ENCODE results near the gene ATP5PO. TPM values are rescaled to one million over a fixed set of nuclear protein-coding genes. Genes with fewer than 3 reads are reported as not detected.
"Not testable (repeated sequence)": the region's sequence is repeated elsewhere in the genome, so short reads cannot be mapped to it uniquely, and the experiment has no call there.

ATP5PO gene
- total and polyA plus RNA-seq, 5 experiments from 2014 or later: 139 to 461 (median 367) TPM

DNA sequence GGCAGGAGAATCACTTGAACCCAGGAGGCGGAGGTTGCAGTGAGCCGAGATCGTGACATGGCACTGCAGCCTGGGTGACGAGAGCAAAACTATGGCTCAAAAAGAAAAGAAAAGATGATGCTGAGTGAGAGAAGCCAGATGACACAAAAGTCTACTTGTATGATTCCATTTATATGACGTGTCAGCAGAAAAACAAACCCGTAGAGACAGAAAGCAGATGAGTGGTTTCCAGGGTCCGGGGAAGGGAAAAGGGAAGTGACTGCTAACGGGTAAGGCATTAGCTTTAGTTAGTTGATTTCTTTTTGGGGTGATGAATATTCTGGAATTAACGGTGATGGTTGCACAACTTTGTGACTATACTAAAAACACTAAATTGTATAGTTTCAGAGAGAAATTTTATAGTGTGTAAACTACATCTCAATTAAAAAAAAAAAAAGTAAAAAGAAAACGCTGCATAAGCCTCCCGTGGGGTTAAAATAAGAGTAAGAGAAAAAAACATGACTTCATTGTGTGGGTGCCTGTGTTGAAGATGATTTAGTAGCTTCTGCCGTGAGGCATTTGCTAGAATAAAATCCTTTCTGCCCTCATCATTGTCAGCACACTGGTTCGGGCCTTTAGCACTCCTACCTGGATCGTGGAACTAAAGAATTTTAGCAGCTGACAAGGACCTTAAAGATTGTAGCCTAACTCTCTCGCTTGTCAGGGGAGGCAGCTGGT, 24.7 kb upstream of the ATP5PO start:
- H3K27me3 Mint-ChIP-seq: no peaks in the 10 kb centered on the region
- H3K36me3 Mint-ChIP-seq: peaks cover 8 to 30% (median 25%) of the 10 kb centered on the region in 3 donors
- peak overlapping the region; percentile 65 to 99 (median 90) for H3K27ac Mint-ChIP-seq
- POLR2A ChIA-PET: interaction anchor here (0.6 to 10.1 kb wide), 6 partner anchors 7 to 689 kb away, joined by 3 to 625 read pairs (median 5); no protein-coding TSS in a partner anchor
- no peak for ATAC-seq
- H3K4me3 Mint-ChIP-seq: peak overlapping the region in 5 of 10 donors; percentile 1 to 48 (median 12)
- no peak for DNase-seq
- peaks cover 0 to 9% (median 0%) of the 10 kb centered on the region in 9 donors for H3K9me3 Mint-ChIP-seq
- H3K4me1 Mint-ChIP-seq: peaks cover 22 to 83% (median 71%) of the 10 kb centered on the region in 4 donors

GRCh38 chr21:33939226-33939625, 23.6 kb upstream of the ATP5PO start:
- H3K4me3 Mint-ChIP-seq: peak overlapping the region in 7 of 10 donors; percentile 10 to 100 (median 53)
- H3K27me3 Mint-ChIP-seq: no peaks in the 10 kb centered on the region
- peaks cover 0 to 2% (median 0%) of the 10 kb centered on the region in 9 donors for H3K9me3 Mint-ChIP-seq
- DNase-seq (no peak), ATAC-seq (no peak)
- peaks cover 0 to 20% (median 20%) of the 10 kb centered on the region in 3 donors for H3K36me3 Mint-ChIP-seq
- H3K4me1 Mint-ChIP-seq: peaks cover 24 to 82% (median 71%) of the 10 kb centered on the region in 4 donors
- peak overlapping the region in 9 of 10 donors; percentile 80 to 100 (median 99) for H3K27ac Mint-ChIP-seq
- POLR2A ChIA-PET: interaction anchor here (0.7 to 10.1 kb wide), 4 partner anchors 12 to 400 kb away, joined by 3 to 625 read pairs (median 4); partner anchors contain the start of genes MRPS6 and SLC5A3

- peaks cover 0 to 14% (median 12%) of the 10 kb centered on the region in 3 donors for H3K36me3 Mint-ChIP-seq
- POLR2A ChIA-PET: interaction anchor here (1.6 to 10.1 kb wide), 3 partner anchors 12 to 135 kb away, joined by 6 to 625 read pairs (median 12); partner anchors contain the start of genes MRPS6 and SLC5A3
- no peak for ATAC-seq
Measured at GRCh38 chr21:33938381-33938780, 22.8 kb upstream of the ATP5PO start.

DNA sequence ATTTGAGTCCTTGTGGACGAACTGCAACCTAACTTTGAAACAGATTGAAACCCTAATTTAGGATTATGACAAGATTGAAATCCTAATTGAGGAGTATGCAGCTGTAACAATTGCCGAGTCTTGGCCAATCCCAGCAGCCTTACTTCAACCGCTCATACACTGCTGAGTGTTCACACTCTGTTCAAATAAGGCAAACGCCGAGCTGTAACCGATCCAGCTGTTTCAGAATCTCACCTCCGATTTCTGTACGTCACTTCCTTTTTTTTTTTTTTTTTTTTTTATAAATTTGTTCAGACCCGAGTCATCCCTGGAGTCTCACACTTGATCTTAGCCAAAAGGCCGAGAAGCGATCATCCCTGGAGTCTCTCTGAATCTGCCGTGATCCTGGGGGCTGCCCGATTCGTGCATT, 22.3 kb upstream of the ATP5PO start:
- H3K36me3 Mint-ChIP-seq: peaks cover 0 to 11% (median 11%) of the 10 kb centered on the region in 3 donors
- H3K27ac Mint-ChIP-seq: peak overlapping the region; percentile 96 to 100 (median 98)
- POLR2A ChIA-PET: interaction anchor here (0.7 to 10.1 kb wide), 4 partner anchors 13 to 136 kb away, joined by 4 to 625 read pairs (median 9); partner anchors contain the start of genes MRPS6 and SLC5A3
- H3K4me1 Mint-ChIP-seq: peaks cover 21 to 81% (median 71%) of the 10 kb centered on the region in 4 donors
- peak in 1 of 10 donors; percentile 33 for DNase-seq
- H3K27me3 Mint-ChIP-seq: no peaks in the 10 kb centered on the region
- no peaks in the 10 kb centered on the region for H3K9me3 Mint-ChIP-seq
- H3K4me3 Mint-ChIP-seq: peak overlapping the region in 8 of 10 donors; percentile 36 to 100 (median 48)
- peak in 1 of 2 donors; percentile 24 for ATAC-seq

More at GRCh38 chr21:33938381-33938780, 22.8 kb upstream of the ATP5PO start:
- no peak for DNase-seq
- Mint-ChIP-seq H3K4me1 (peaks cover 24 to 80% (median 69%) of the 10 kb centered on the region in 4 donors), H3K27ac (peak overlapping the region; percentile 87 to 100 (median 98)), H3K9me3 (no peaks in the 10 kb centered on the region), H3K27me3 (no peaks in the 10 kb centered on the region), H3K4me3 (peak overlapping the region in 7 of 10 donors; percentile 43 to 100 (median 50))

- Mint-ChIP-seq H3K4me1 (peaks cover 23 to 84% (median 74%) of the 10 kb centered on the region in 4 donors), H3K36me3 (peaks cover 0 to 11% (median 9%) of the 10 kb centered on the region in 3 donors), H3K27me3 (no peaks in the 10 kb centered on the region), H3K9me3 (no peaks in the 10 kb centered on the region), H3K27ac (peak overlapping the region; percentile 96 to 100 (median 98)), H3K4me3 (peak overlapping the region; percentile 47 to 100 (median 92))
- POLR2A ChIA-PET: interaction anchor here (0.7 to 10.1 kb wide), 10 partner anchors 12 to 262 kb away, joined by 3 to 625 read pairs (median 4); partner anchors contain the start of genes MRPS6 and SLC5A3
- DNase-seq: peak in 1 of 10 donors; percentile 31
- peak; percentile 27 to 38 for ATAC-seq
Measured at GRCh38 chr21:33937146-33937545, 21.5 kb upstream of the ATP5PO start.

DNA sequence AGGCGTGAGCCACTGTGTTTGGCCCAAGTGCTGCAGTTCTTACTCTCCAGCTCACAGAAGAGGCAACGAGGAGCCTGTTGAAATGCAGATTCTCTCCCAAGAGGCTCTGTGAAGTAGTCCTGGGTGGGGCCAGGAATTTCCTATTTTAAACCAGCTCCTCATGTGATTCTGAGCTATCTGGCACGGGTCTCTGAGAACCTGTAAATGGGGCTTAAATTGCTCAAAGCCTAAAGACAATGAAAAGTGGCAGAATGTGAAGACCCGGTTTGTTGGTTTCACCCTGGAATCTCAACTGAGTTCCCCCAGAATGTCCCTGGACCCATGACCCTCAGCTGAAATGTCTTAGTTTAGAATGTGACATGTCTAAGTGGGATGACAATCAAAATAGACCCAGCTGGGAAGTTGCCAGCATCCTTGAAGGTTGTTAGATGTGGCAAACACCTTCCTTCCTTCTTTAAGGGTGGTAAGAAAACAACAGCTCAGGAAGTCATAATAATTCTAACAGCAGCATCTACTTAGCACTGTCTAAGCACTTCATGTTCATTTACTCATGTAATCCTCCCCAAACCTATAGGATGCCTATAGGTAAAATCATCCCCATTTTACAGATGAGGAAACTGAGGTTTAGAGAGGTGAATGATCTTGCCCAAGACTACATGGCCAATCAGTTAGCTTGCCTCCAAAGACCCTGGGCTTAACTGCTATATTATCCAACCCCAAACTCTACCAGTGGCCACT, 20.9 kb upstream of the ATP5PO start:
- DNase-seq (peak; percentile 31 to 87 (median 70)), ATAC-seq (peak; percentile 81)
- Mint-ChIP-seq H3K4me3 (peak overlapping the region; percentile 68 to 100 (median 92)), H3K9me3 (peaks cover 0 to 1% (median 0%) of the 10 kb centered on the region in 9 donors), H3K27ac (peak overlapping the region; percentile 96 to 100 (median 98)), H3K4me1 (peaks cover 28 to 88% (median 78%) of the 10 kb centered on the region in 4 donors), H3K27me3 (no peaks in the 10 kb centered on the region), H3K36me3 (peaks cover 3 to 11% (median 9%) of the 10 kb centered on the region in 3 donors)
- POLR2A ChIA-PET: interaction anchor here (0.7 to 10.1 kb wide), 12 partner anchors 12 to 262 kb away, joined by 3 to 625 read pairs (median 4); partner anchors contain the start of genes MRPS6 and SLC5A3

DNA sequence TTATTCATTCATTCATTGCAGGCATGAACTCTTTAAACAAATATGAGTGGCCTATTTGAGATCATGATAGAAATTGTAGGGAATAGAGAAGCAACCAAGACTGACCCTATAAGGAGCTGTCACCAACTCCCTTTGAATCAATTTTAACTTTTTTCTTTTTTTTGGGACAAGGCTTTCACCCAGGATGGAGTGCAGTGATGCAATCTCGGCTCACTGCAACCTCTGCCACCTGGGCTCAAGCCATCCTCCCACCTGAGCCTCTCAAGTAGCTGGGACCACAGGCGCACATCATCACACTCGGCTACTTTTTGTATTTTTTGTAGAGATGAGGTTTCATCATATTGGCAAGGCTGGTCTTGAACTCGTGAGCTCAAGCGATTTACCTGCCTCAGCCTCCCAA, 17.1 kb upstream of the ATP5PO start:
- no peak for ATAC-seq
- Mint-ChIP-seq H3K4me3 (peak overlapping the region; percentile 92 to 100 (median 98)), H3K27me3 (no peaks in the 10 kb centered on the region), H3K9me3 (peaks cover 0 to 3% (median 0%) of the 10 kb centered on the region in 9 donors), H3K27ac (peak overlapping the region; percentile 97 to 100 (median 100)), H3K36me3 (peaks cover 0 to 4% (median 2%) of the 10 kb centered on the region in 3 donors), H3K4me1 (peaks cover 21 to 58% (median 48%) of the 10 kb centered on the region in 4 donors)
- POLR2A ChIA-PET: interaction anchor here (0.7 to 10.1 kb wide), 10 partner anchors 9 to 267 kb away, joined by 3 to 625 read pairs (median 5); partner anchors contain the start of genes MRPS6 and SLC5A3
- DNase-seq: no peak

DNA sequence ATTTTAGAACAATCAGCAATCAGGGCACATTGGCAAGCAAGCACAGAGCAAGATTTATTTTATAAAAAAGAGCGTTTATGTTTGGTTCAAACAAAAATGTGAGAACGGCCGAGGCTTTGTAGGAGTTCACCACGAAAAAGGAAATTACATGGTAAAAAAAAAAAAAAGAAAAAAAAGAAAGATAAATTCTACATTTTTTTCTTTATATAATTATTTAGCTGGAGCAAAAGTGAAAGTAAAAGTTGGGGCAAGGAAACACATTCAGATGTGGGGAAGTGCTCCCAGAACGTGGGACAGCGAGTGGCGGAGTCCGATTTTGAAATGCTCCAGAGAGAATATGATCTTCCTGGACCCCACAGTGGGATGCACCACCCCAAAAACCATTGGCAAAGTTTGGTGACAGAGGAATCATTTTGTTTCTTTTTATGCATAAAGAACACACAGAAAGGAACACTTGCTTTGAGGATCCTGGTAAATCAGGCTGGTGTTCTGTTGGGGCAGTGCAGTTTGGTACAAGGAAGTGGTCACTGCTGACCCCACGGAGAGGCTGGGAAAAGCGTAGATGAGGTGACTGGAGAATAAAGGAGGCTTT, 16.3 kb upstream of the ATP5PO start:
- peaks cover 17 to 49% (median 40%) of the 10 kb centered on the region in 4 donors for H3K4me1 Mint-ChIP-seq
- peaks cover 0 to 4% (median 2%) of the 10 kb centered on the region in 3 donors for H3K36me3 Mint-ChIP-seq
- no peaks in the 10 kb centered on the region for H3K27me3 Mint-ChIP-seq
- H3K4me3 Mint-ChIP-seq: peak overlapping the region; percentile 92 to 100 (median 98)
- peak overlapping the region; percentile 97 to 100 (median 100) for H3K27ac Mint-ChIP-seq
- peaks cover 0 to 3% (median 0%) of the 10 kb centered on the region in 9 donors for H3K9me3 Mint-ChIP-seq
- peak; percentile 11 to 24 for ATAC-seq
- peak in 1 of 10 donors; percentile 77 for DNase-seq
- POLR2A ChIA-PET: interaction anchor here (0.7 to 10.1 kb wide), 16 partner anchors 8 to 268 kb away, joined by 3 to 625 read pairs (median 4); partner anchors contain the start of genes MRPS6 and SLC5A3

DNA sequence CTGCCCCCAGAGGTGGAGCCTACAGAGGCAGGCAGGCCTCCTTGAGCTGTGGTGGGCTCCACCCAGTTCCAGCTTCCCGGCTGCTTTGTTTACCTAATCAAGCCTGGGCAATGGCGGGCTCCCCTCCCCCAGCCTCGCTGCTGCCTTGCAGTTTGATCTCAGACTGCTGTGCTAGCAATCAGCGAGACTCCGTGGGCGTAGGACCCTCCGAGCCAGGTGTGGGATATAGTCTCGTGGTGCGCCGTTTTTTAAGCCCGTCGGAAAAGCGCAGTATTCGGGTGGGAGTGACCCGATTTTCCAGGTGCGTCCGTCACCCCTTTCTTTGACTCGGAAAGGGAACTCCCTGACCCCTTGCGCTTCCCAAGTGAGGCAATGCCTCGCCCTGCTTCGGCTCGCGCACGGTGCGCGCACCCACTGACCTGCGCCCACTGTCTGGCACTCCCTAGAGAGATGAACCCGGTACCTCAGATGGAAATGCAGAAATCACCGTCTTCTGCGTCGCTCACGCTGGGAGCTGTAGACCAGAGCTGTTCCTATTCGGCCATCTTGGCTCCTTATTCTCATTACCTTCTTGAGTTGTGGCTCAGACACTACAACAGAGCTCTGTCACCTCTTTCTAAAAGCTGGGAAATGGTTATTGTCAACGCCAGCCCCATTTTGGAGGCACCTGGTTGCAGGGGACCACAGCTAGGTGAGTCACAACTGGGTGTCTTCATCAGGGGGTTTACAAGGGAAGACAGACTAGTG, 15.6 kb upstream of the ATP5PO start:
- H3K4me3 Mint-ChIP-seq: peak overlapping the region; percentile 92 to 100 (median 98)
- POLR2A ChIA-PET: interaction anchor here (0.7 to 10.1 kb wide), 12 partner anchors 11 to 179 kb away, joined by 3 to 625 read pairs (median 4); partner anchors contain the start of genes MRPS6 and SLC5A3

DNA sequence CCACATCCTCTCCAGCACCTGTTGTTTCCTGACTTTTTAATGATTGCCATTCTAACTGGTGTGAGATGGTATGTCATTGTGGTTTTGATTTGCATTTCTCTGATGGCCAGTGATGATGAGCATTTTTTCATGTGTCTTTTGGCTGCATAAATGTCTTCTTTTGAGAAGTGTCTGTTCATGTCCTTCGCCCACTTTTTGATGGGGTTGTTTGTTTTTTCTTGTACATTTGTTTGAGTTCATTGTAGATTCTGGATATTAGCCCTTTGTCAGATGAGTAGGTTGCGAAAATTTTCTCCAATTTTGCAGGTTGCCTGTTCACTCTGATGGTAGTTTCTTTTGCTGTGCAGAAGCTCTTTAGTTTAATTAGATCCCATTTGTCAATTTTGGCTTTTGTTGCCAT, 10.6 kb upstream of the ATP5PO start:
- H3K27ac Mint-ChIP-seq, ATAC-seq, POLR2A ChIA-PET, DNase-seq, H3K27me3 Mint-ChIP-seq, H3K36me3 Mint-ChIP-seq, H3K4me3 Mint-ChIP-seq: not testable (repeated sequence)
- H3K4me1 Mint-ChIP-seq: peaks cover 3 to 15% (median 11%) of the 10 kb centered on the region in 4 donors
- peaks cover 0 to 20% (median 0%) of the 10 kb centered on the region in 9 donors for H3K9me3 Mint-ChIP-seq

More for the DNA sequence above, 15.6 kb upstream of the ATP5PO start:
- H3K27ac Mint-ChIP-seq: peak overlapping the region; percentile 97 to 100 (median 100)
- not testable (repeated sequence) for H3K27me3 Mint-ChIP-seq, H3K36me3 Mint-ChIP-seq, H3K9me3 Mint-ChIP-seq
- peak; percentile 42 to 90 (median 78) for DNase-seq
- H3K4me1 Mint-ChIP-seq: peaks cover 13 to 43% (median 33%) of the 10 kb centered on the region in 4 donors
- peak; percentile 91 to 94 for ATAC-seq

Measured in naive thymus-derived CD8-positive, alpha-beta T cell (primary cell).